Stimulated activated CD8-positive, alpha-beta memory T cell treated with anti-CD3 and anti-CD28 coated beads, Interleukin-7, amount 100 ng/mL, for 24 hours (primary cell): Measurements from ENCODE around the gene TRPV3.

Source experiments
- DNase-seq: peaks from one replicate; pipeline ENCODE4 v3.0.0-alpha.2; 2020; ENCODE audit warnings: low read depth

TRPV3 gene

GRCh38 chr17:3546521-3546920, 11.1 kb downstream of the TRPV3 start:
- DNase-seq: no peak

- DNase-seq: no peak
Measured at GRCh38 chr17:3545151-3545550, 12.5 kb downstream of the TRPV3 start.

GRCh38 chr17:3544365-3544764, 13.2 kb downstream of the TRPV3 start:
- DNase-seq: no peak

GRCh38 chr17:3543453-3543852, 14.2 kb downstream of the TRPV3 start:
- DNase-seq: no peak

GRCh38 chr17:3542410-3543088, 15.1 kb downstream of the TRPV3 start:
- DNase-seq: no peak

GRCh38 chr17:3539881-3540540, 17.6 kb downstream of the TRPV3 start:
- no peak for DNase-seq

GRCh38 chr17:3536716-3537115, 20.9 kb downstream of the TRPV3 start:
- DNase-seq: no peak

GRCh38 chr17:3535253-3535995, 22.2 kb downstream of the TRPV3 start:
- DNase-seq: peak; percentile 18

GRCh38 chr17:3534881-3535252, 22.7 kb downstream of the TRPV3 start:
- DNase-seq: no peak

GRCh38 chr17:3533752-3534151, 23.9 kb downstream of the TRPV3 start:
- DNase-seq: no peak

- DNase-seq: no peak
Measured at GRCh38 chr17:3532859-3533142, 24.8 kb downstream of the TRPV3 start.

- no peak for DNase-seq
Measured at GRCh38 chr17:3532106-3532858, 25.3 kb downstream of the TRPV3 start.

- no peak for DNase-seq
Measured at GRCh38 chr17:3531266-3532101, 26.1 kb downstream of the TRPV3 start.

- no peak for DNase-seq
Measured at GRCh38 chr17:3529817-3530741, 27.5 kb downstream of the TRPV3 start.

GRCh38 chr17:3528880-3529511, 28.6 kb downstream of the TRPV3 start:
- DNase-seq: no peak

GRCh38 chr17:3528403-3528851, 29.2 kb downstream of the TRPV3 start:
- no peak for DNase-seq

- DNase-seq: no peak
Measured at GRCh38 chr17:3527896-3528295, 29.7 kb downstream of the TRPV3 start.

GRCh38 chr17:3527468-3527867, 30.1 kb downstream of the TRPV3 start:
- no peak for DNase-seq

GRCh38 chr17:3526971-3527370, 30.6 kb downstream of the TRPV3 start:
- DNase-seq: no peak

- DNase-seq: no peak
Measured at GRCh38 chr17:3526491-3526890, 31.1 kb downstream of the TRPV3 start.
